Right atrium auricular region (tissue), 2 donors: ENCODE data around the gene DYNC1I1. TPM values are rescaled to one million over a fixed set of nuclear protein-coding genes. Genes with fewer than 3 reads are reported as not detected.

Experiments used
- DNase-seq: peaks from one replicate; pipeline ENCODE4 v3.0.0-alpha.2; 2019; ENCODE audit warnings: low spot score
- H3K27ac ChIP-seq, 2 donors: fragments of 200-600 bp; sonication (generic); 1 replicate in 1 of 2; 2 replicates in 1 of 2; pipeline ENCODE4 v1.5.1; 2016 to 2019
- H3K27me3 ChIP-seq, 2 donors: fragments of 200-600 bp; sonication (generic); one replicate each; pipeline versions ENCODE4 v1.5.1 to v1.6.0; 2017 to 2019
- H3K36me3 ChIP-seq: fragments of 200-600 bp; sonication (generic); one replicate; pipeline ENCODE4 v1.5.1; 2016
- H3K4me1 ChIP-seq, 2 donors: fragments of 200-600 bp; sonication (generic); one replicate each; pipeline versions ENCODE4 v1.5.1 to v1.6.0; 2017 to 2019
- H3K4me3 ChIP-seq, 2 donors: fragments of 200-600 bp; sonication (generic); 1 replicate in 1 of 2; 2 replicates in 1 of 2; pipeline ENCODE4 v1.5.1; 2017 to 2019; ENCODE audit warnings: mild to moderate bottlenecking in 1 of 2, moderate library complexity in 1 of 2
- H3K9me3 ChIP-seq, 2 donors: fragments of 200-600 bp; sonication (generic); one replicate each; pipeline ENCODE4 v1.5.1; 2019
- CTCF ChIP-seq, 2 donors: fragments of 200-600 bp; sonication (generic); IDR thresholded peaks; one replicate each; pipeline ENCODE4 v1.5.1; 2019; ENCODE audit warnings: antibody characterized with exemption in 2 of 2
- total RNA-seq, 2 donors: library from RNA; depleted of rRNA; stranded (reverse); fragments of >200 nt; gene quantifications; one replicate each; pipeline ENCODE4 v1.1.0, GENCODE V29; 2016

DYNC1I1 gene
- total RNA-seq, 2 donors from 2014 or later: 14.1 to 41.3 TPM

GRCh38 chr7:96014617-96015016 lies 242.3 kb downstream of the DYNC1I1 start:
- Histone ChIP-seq H3K4me3 (no peak overlapping the region), H3K36me3 (no peaks in the 10 kb centered on the region), H3K27ac (no peak overlapping the region), H3K4me1 (no peaks in the 10 kb centered on the region), H3K27me3 (no peaks in the 10 kb centered on the region), H3K9me3 (no peaks in the 10 kb centered on the region)
- no peak for DNase-seq
- TF ChIP-seq CTCF (IDR thresholded peaks at IDR 0.05): no peak

DNA sequence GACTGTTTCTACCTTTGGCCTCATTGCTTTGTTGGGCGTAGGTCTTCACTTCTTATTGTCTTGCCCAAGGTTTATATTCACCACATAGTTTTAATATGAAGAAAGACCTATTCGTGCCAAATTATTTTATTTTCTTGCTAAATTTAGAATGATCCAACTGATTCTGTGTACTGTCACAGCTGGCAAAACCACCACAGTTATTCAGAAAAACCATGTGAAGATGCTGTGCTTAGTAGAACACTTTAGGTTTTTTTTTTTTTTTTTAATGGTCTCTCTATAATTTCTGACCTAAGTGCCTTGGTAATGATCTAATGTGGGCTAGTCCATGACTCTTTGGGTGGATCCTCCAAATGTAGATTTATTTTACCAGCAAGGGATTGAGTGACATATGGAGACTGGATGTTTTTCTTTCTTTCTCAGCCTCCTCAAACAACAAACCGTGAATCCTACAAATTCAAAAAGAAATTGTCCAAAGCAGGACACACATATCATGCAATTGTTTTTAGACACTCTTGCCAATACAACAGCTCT lies 243.8 kb downstream of the DYNC1I1 start:
- no peak for DNase-seq
- Histone ChIP-seq H3K27me3 (no peaks in the 10 kb centered on the region), H3K36me3 (no peaks in the 10 kb centered on the region), H3K9me3 (no peaks in the 10 kb centered on the region), H3K27ac (no peak overlapping the region), H3K4me1 (no peaks in the 10 kb centered on the region), H3K4me3 (no peak overlapping the region)
- TF ChIP-seq CTCF (IDR thresholded peaks at IDR 0.05): no peak

DNA sequence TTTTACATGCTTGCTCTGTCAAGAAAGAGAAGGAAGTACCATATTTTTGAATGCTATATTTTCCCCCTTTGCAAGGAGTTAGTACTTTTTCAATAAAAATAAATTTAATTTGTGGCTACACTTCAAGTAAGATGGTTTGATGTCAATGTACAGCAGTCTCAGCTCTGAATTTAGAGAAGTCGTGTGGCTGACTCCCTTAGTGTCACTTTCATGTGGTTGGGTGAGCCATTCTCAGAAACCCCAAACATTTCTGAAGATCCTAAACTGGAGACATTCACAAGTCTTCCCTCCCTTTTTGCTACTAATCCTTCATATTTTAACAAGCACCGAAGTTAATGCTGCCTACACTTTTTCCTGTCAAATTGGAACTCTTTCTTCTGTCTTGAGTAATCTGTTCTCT lies 244.4 kb downstream of the DYNC1I1 start:
- no peaks in the 10 kb centered on the region for H3K4me1 ChIP-seq
- H3K4me3 ChIP-seq: no peak overlapping the region
- no peaks in the 10 kb centered on the region for H3K9me3 ChIP-seq
- no peak for TF ChIP-seq CTCF (IDR thresholded peaks at IDR 0.05)
- DNase-seq: no peak
- H3K36me3 ChIP-seq: no peaks in the 10 kb centered on the region
- H3K27me3 ChIP-seq: no peaks in the 10 kb centered on the region
- no peak overlapping the region for H3K27ac ChIP-seq

- no peak for DNase-seq
- Histone ChIP-seq H3K4me3 (no peak overlapping the region), H3K36me3 (no peaks in the 10 kb centered on the region), H3K27ac (no peak overlapping the region), H3K9me3 (no peaks in the 10 kb centered on the region), H3K4me1 (no peaks in the 10 kb centered on the region), H3K27me3 (no peaks in the 10 kb centered on the region)
- no peak for TF ChIP-seq CTCF (IDR thresholded peaks at IDR 0.05)
Measured at GRCh38 chr7:96017877-96018276, 245.5 kb downstream of the DYNC1I1 start.

GRCh38 chr7:96021568-96021967 lies 249.2 kb downstream of the DYNC1I1 start:
- DNase-seq: no peak
- no peaks in the 10 kb centered on the region for H3K36me3 ChIP-seq
- no peak for TF ChIP-seq CTCF (IDR thresholded peaks at IDR 0.05)
- H3K4me3 ChIP-seq: no peak overlapping the region
- H3K27ac ChIP-seq: no peak overlapping the region
- no peaks in the 10 kb centered on the region for H3K4me1 ChIP-seq
- no peaks in the 10 kb centered on the region for H3K9me3 ChIP-seq
- no peaks in the 10 kb centered on the region for H3K27me3 ChIP-seq

DNA sequence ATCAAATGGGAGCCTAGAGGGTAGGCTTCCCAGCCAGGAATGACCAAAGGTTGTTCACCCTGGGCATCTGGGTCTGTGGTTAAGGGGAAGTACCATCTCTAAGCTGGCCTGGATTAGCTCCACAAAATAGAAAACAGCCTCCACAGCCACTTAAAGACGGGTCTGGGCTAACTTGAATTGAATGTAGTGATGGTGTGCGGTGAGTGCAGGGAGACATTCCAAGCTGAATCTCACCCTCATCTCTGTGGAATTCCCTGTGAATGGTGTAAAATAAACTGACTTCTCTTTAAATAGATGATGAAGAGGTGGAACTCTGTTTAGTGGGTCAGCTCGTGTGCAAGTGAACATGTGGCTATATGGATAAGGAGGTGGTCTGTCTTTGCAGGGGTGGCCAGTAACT lies 251.0 kb downstream of the DYNC1I1 start:
- DNase-seq: no peak
- Histone ChIP-seq H3K9me3 (no peaks in the 10 kb centered on the region), H3K27me3 (no peaks in the 10 kb centered on the region), H3K36me3 (peaks cover 5% of the 10 kb centered on the region), H3K27ac (no peak overlapping the region), H3K4me3 (no peak overlapping the region), H3K4me1 (no peaks in the 10 kb centered on the region)
- TF ChIP-seq CTCF (IDR thresholded peaks at IDR 0.05): no peak
